Pancreas (tissue), 10 donors: ENCODE measurements around the gene LTBP1. TPM values are rescaled to one million over a fixed set of nuclear protein-coding genes. Genes with fewer than 3 reads are reported as not detected.

ENCODE experiments used
- ATAC-seq, 4 donors: fragments of 200-7000 bp; cut with Tn5 transposase; one replicate each; pipeline versions ENCODE4 v1.8.0 to v1.9.1; 2020; ENCODE audit warnings: mild to moderate bottlenecking in 4 of 4, moderate library complexity in 4 of 4
- DNase-seq, 6 donors: peaks; one replicate each; pipeline ENCODE4 v3.0.0-alpha.2; 2020
- FAIRE-seq: peaks from 2 replicates; lab custom pipeline; 2012; peaks lifted over from hg19 to GRCh38; lab: Jason Lieb, UNC
- H3K27ac ChIP-seq, 4 donors: fragments of 200-600 bp; sonication (generic); 1 replicate in 3 of 4; 2 replicates in 1 of 4; pipeline versions ENCODE4 v1.5.0 to v1.8.0; 2020
- H3K27me3 ChIP-seq, 4 donors: fragments of 200-600 bp; one replicate each; pipeline ENCODE4 v1.8.0; 2021
- H3K36me3 ChIP-seq, 3 donors: fragments of 200-600 bp; sonication (generic) in 1 of 3; one replicate each; pipeline versions ENCODE4 v1.5.0 to v1.8.0; 2020 to 2021
- H3K4me1 ChIP-seq, 3 donors: fragments of 200-600 bp; one replicate each; pipeline ENCODE4 v1.8.0; 2021
- H3K4me3 ChIP-seq, 4 donors: fragments of 200-600 bp; sonication (generic) in 2 of 4; one replicate each; pipeline versions ENCODE4 v1.5.0 to v1.8.0; 2020 to 2021
- H3K9me3 ChIP-seq, 4 donors: fragments of 200-600 bp; one replicate each; pipeline ENCODE4 v1.8.0; 2021
- WGBS, 2 donors: extraction: QIAGEN DNeasy Blood & Tissue Kit; methylation state at CpG; one replicate each; pipeline ENCODE4 v1.1.7; 2013; 5-methylcytosine and 5-hydroxymethylcytosine counted together
- intact Hi-C, 3 donors: fragments of 100-400 bp; cut with DNase I; formaldehyde crosslinking; loops; one replicate each; pipeline versions ENCODE4 v1.11.1 to v1.14.2; 2022
- polyA plus RNA-seq, 2 donors: library from polyadenylated mRNA; stranded (reverse); fragments of 200-250 nt; gene quantifications; one replicate each; pipeline ENCODE4 v1.2.3, GENCODE V29; 2013
- total RNA-seq, 6 donors: library from RNA; stranded (reverse); fragmentation: NEBNext Ultra II Directional in 4 of 6; extraction: Animal tissue kit (Norgen Biotek cat#: 25700) in 4 of 6; gene quantifications; one replicate each; pipeline versions ENCODE4 v1.2.1 to v1.2.4, GENCODE V29; 2021 to 2023
- TF ChIP-seq, protein P1 (sequence below), 4 donors: fragments of 200-600 bp; sonication (generic) in 3 of 4; IDR thresholded peaks; one replicate each; pipeline versions ENCODE4 v1.5.0 to v1.8.0; 2021; ENCODE audit warnings: antibody characterized with exemption in 4 of 4
- donor health status: healthy with polysubstance abuse.
- donor health status: DM: no; HTN: no; CAD: no; lungs with moderate emphysema.
- donor health status: DM: no; HTN: no; CAD: no.
- donor health status: control.
- donor health status: control.
- donor health status: Bipolar disorder and iron deficiency.
- donor health status: DM: yes; HTN: yes; CAD: no.
- donor health status: DM: no; HTN: no; CAD: no.
- donor health status: DM: no; HTN: no; CAD: no.
- donor health status: DM: yes; HTN: yes; CAD: no.

The LTBP1 gene
- total and polyA plus RNA-seq, 8 donors: 0.83 to 21.2 (median 2.6) TPM

DNA sequence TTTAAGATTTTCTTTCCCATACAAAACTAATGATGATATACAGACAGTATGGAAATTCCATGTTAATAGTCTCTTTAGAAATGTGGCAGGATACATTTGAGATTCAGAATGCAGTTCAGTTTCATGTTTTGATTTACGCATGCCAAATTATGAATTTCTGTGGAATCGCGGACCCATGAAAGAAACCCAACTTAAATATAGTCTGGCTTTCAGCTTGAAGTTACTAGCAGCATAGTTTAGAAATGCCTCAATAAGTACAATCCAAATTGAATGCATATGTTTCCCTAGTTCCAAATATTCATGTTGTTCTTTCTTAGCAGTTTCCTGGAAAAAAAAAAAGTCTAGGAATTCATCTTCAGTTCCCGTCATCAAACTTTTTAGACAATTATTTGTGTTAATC is 365.6 kb downstream of the LTBP1 start:
- no peaks in the 10 kb centered on the region for H3K9me3 ChIP-seq
- no peaks in the 10 kb centered on the region for H3K36me3 ChIP-seq
- no peak overlapping the region for H3K27ac ChIP-seq
- H3K4me3 ChIP-seq: no peak overlapping the region
- H3K27me3 ChIP-seq: no peaks in the 10 kb centered on the region
- DNase-seq (no peak), FAIRE-seq (no peak), ATAC-seq (no peak)
- 94 to 95% methylated on average over 4 of the region's 4 CpGs for WGBS, 2 donors
- intact Hi-C loops: no loop called here
- TF ChIP-seq, protein P1, sequence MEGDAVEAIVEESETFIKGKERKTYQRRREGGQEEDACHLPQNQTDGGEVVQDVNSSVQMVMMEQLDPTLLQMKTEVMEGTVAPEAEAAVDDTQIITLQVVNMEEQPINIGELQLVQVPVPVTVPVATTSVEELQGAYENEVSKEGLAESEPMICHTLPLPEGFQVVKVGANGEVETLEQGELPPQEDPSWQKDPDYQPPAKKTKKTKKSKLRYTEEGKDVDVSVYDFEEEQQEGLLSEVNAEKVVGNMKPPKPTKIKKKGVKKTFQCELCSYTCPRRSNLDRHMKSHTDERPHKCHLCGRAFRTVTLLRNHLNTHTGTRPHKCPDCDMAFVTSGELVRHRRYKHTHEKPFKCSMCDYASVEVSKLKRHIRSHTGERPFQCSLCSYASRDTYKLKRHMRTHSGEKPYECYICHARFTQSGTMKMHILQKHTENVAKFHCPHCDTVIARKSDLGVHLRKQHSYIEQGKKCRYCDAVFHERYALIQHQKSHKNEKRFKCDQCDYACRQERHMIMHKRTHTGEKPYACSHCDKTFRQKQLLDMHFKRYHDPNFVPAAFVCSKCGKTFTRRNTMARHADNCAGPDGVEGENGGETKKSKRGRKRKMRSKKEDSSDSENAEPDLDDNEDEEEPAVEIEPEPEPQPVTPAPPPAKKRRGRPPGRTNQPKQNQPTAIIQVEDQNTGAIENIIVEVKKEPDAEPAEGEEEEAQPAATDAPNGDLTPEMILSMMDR (IDR thresholded peaks at IDR 0.05): no peak
- H3K4me1 ChIP-seq: no peaks in the 10 kb centered on the region

DNA sequence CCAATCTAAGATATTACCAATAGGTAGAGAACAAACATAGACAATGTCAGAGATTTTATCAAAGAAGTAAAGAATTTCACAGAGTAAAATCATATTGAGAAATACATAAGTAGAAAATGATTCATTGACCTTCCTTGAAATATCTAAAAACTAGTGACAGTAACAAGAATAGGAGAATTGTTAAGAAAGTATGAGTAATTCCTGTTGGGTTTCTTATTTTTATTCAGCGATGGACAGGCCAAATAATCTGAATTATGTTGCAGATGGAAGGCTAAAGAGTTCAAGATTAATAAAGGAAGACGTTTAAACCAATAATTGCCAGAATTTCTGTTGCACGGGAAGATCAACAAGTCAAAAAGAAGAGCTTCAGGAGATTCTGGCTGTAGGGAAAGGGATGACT is 366.3 kb downstream of the LTBP1 start:
- intact Hi-C loops: no loop called here
- Histone ChIP-seq H3K27me3 (no peaks in the 10 kb centered on the region), H3K36me3 (no peaks in the 10 kb centered on the region), H3K27ac (no peak overlapping the region), H3K4me3 (no peak overlapping the region), H3K4me1 (no peaks in the 10 kb centered on the region), H3K9me3 (no peaks in the 10 kb centered on the region)
- DNase-seq (no peak), FAIRE-seq (no peak), ATAC-seq (no peak)
- TF ChIP-seq, protein P1 (IDR thresholded peaks at IDR 0.05): no peak
- WGBS, 2 donors: 82 to 83% methylated on average over 3 of the region's 3 CpGs

DNA sequence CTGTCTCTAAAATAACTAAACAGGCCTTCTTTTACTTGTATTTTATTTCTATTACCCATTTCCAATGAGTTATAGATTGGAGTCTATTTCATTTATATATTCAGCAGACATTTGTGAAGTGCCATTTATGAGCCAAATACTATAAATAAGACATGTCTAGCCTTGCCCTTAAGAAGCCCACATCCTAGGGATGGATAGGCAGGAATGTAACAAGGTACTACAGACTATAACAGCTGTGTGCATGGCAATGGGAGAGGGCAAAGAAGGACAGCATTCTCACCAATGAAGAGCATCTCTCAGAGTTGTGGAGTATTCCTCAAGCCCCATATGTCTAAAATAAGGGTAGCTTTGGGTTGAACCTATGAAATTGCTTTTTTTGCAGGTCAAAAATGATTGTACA is 367.8 kb downstream of the LTBP1 start:
- no peak for FAIRE-seq
- ATAC-seq: no peak

DNA sequence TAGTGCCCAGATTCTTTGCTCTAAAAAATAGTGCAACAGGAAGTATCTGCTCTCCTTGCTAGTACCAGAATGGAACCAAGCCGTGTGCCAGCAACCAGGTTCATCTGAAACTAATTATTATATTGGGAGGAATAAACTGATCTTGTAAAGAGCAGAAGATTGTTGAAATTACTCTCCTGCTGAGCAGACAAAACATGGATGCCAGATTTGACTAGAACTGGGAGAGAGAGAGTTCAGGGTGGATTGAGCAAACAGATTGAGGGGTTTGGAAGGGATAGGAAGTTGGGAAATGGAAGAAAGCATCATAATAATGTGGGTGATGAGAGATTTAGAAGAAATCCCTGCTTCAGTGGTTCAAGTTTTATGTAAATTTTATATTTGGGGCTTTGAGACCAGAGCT is 369.6 kb downstream of the LTBP1 start:
- no peaks in the 10 kb centered on the region for H3K9me3 ChIP-seq
- WGBS, 2 donors: 91 to 93% methylated on average over 1 of the region's 1 CpG
- no peak overlapping the region for H3K27ac ChIP-seq
- H3K36me3 ChIP-seq: no peaks in the 10 kb centered on the region
- no peaks in the 10 kb centered on the region for H3K27me3 ChIP-seq
- no peaks in the 10 kb centered on the region for H3K4me1 ChIP-seq
- intact Hi-C loops: no loop called here
- TF ChIP-seq, protein P1 (IDR thresholded peaks at IDR 0.05): no peak
- FAIRE-seq: no peak
- ATAC-seq: no peak
- no peak overlapping the region for H3K4me3 ChIP-seq
- no peak for DNase-seq

More for the DNA sequence above, 367.8 kb downstream of the LTBP1 start:
- no peak for DNase-seq
- Histone ChIP-seq H3K4me1 (no peaks in the 10 kb centered on the region), H3K27me3 (no peaks in the 10 kb centered on the region), H3K36me3 (no peaks in the 10 kb centered on the region), H3K27ac (no peak overlapping the region), H3K9me3 (no peaks in the 10 kb centered on the region), H3K4me3 (no peak overlapping the region)
- intact Hi-C loops: no loop called here
- TF ChIP-seq, protein P1 (IDR thresholded peaks at IDR 0.05): no peak

DNA sequence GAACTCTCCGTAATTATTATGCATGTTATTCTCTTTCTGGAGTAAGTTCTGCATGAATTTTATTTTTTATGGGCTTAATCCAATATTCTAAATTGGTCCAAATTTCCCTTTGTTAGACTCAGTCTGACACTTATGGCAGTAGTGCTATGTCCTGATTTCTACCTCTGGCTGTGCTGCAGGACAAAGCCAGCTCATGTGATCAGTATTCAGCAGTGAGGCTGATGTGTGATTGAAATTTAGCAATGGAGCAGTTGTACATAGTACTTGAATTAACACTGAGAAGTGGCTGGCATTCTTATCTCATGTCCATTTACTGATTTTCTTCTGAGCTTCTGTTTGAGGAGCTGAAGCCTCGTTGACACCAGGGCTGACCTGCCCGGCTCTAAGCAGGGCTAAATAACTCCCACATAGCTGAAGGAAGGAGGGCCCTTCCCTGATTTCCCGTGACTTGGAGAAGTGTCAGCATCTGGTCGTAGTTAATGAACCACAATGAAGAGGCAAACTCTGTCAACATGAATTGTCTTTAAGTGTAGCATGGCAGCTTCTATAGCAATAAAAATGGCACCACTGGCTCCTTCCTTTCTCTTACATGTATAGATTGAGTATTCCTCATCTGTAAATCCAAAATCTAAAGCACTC is 370.7 kb downstream of the LTBP1 start:
- FAIRE-seq: no peak
- no peak overlapping the region for H3K27ac ChIP-seq
- intact Hi-C loops: no loop called here
- no peaks in the 10 kb centered on the region for H3K36me3 ChIP-seq
- no peak for DNase-seq
- no peak overlapping the region for H3K4me3 ChIP-seq
- ATAC-seq: no peak
- TF ChIP-seq, protein P1 (IDR thresholded peaks at IDR 0.05): no peak
- 75 to 83% methylated on average over 5 of the region's 5 CpGs for WGBS, 2 donors
- no peaks in the 10 kb centered on the region for H3K27me3 ChIP-seq
- peaks cover 0 to 9% (median 7%) of the 10 kb centered on the region in 3 donors for H3K4me1 ChIP-seq
- H3K9me3 ChIP-seq: no peaks in the 10 kb centered on the region
